Stimulated activated CD8-positive, alpha-beta memory T cell treated with anti-CD3 and anti-CD28 coated beads, Interleukin-7, amount 100 ng/mL, for 1 hour (primary cell): Measurements from ENCODE around the gene PARD3.
"Not testable (repeated sequence)": the region's sequence is repeated elsewhere in the genome, so short reads cannot be mapped to it uniquely, and the experiment has no call there.

Experiments
- DNase-seq, 2 donors: peaks; one replicate each; pipeline ENCODE4 v3.0.0-alpha.2; 2020; ENCODE audit warnings: low read depth in 2 of 2

PARD3 gene

DNA sequence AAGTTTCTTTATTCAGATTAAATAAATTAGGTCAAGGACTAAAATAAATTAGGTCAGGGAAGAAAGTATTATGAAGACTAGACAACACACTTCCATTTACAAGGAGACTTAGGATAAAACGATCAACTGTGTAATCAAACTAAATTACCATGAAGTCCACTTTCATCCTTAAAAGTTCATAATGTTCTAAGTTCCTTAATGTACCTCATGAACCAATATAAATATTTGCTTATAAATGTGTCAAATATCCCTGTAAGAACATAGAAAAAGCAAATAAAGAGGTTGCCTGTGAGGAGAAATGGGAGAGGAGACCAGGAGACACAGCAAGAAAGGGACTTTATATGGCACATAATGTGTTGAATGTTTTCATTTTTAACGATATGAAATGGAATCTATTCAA lies 345.6 kb downstream of the PARD3 start:
- DNase-seq, result no peak

DNA sequence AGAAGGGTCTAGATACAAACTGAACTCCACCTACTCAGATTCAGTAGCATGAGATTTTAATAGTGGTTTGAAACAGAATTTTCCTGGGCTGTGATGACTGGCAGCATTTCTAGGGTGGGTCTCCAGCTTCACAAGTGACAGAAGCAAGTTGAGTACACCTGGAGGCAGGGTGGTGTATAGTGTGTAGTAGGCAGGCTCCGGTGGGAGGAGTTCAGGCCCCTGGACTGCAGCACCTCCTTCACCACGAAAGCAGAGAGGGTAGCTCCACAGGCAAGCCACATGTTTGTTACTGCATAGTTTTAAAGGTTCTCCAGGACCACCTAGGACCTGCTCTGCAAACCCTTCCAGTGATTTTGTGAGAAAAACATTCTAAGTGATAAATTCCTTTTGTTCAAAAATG lies 347.2 kb downstream of the PARD3 start:
- DNase-seq, result no peak

DNA sequence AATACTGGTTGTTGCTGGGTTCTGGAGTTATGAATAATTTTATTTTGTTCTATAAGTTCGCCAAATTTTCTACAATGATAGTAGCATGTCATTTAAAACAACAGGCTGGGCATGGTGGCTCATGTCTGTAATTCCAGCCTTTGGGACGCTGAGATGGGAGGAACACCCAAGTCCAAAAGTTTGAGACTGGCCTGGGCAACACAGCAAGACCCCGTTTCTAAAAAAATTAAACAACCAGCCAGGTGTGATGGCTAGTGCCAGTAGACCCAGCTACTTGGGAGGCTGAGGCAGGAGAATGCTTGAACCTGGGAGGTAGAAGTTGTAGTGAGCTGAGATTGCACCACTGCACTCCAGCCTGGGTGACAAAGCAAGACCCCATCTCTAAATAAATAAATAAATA lies 347.7 kb downstream of the PARD3 start:
- no peak for DNase-seq

- no peak for DNase-seq
These were observed 349.4 kb downstream of the PARD3 start for GRCh38 chr10:34465678-34466077.

DNA sequence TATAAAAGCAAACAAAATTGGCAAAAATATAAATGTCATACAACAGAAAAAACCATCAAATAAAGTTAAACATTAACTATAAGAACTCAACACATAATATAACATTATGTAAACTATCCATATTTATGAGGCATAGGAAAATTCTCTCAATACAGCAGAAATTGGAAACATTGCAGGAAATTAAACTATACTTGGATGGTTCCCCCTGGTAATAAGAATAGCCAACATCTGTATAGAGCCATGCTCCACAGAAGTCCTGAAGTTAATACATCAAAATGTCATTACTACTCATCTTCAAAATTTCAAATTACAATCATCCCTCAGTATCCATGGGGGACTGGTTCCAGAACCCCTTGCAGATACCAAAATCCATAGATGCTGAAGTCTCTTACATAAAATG lies 350.5 kb downstream of the PARD3 start:
- DNase-seq, result no peak

GRCh38 chr10:34464000-34464399 lies 351.1 kb downstream of the PARD3 start:
- no peak for DNase-seq

- no peak for DNase-seq
These were observed 352.1 kb downstream of the PARD3 start for GRCh38 chr10:34462993-34463392.

- no peak for DNase-seq
These were observed 353.0 kb downstream of the PARD3 start for GRCh38 chr10:34462056-34462455.

DNA sequence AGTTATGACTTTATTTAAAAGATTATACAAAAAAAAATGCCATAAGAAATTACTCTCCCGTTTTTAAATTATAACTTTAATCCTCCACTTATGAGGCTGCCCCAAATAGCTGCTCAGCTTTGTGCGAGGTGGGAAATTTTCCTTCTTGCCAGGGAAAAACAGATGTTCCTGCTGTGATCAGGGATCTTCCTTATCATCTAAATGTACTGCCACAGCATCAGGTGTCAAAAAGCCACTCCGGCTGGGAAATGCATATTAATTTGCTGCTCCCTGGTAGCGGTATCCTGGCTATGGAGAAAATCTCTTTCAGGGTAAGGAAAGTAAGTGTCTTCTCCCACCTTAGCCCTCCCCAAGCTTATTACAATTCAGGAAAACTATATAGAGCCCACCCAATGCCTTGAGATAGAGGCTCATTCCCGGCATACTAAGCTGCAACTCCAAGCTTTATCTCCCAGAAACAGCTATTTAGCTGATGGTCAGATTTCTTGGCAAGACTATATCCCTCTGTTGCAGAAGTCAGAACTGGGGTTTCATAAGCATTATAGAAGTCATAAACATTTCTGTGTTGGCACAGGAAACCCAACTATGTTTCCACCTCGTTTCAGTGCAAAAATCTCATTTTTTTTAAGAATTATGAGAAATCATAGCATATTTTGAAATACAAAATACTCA lies 360.4 kb downstream of the PARD3 start:
- no peak for DNase-seq

DNA sequence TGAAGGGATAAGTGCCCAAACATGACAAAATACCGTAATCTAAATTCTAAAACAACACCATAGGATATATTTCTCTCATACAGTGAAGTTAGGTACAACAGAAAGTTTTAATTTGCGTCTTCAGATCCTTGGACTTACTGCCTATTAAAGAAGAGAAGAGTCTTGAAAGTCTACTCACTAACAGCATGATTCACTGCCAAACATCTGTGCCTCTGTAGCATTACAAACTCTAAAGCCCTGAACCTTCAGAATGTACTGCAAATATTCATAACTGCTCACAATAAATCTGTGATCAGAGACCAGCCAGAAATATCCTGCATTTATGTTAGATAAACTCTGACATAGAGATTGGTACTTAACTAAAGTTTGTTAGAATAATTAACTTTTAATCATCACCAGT lies 365.3 kb downstream of the PARD3 start:
- no peak for DNase-seq

DNA sequence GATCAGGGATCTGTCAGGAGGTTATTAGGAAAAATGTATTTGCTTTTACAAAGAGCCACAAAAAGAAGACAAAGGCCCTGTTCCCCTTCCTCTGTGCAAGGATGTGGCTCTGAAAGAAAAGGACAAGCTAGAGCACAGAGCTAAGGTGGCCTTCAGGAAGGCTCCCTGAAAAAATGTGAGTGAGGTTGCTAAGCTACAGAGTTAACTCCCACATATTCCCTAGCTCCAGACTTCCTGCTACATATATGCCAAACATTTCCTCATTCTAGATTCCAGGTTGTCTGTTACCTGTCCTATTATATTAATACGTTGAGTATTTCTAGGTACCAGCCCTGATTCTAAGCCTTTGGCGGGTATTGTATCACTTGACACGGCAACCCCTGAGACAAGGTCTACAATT lies 369.0 kb downstream of the PARD3 start:
- no peak for DNase-seq

GRCh38 chr10:34444223-34445183 lies 370.6 kb downstream of the PARD3 start:
- DNase-seq, result no peak

DNA sequence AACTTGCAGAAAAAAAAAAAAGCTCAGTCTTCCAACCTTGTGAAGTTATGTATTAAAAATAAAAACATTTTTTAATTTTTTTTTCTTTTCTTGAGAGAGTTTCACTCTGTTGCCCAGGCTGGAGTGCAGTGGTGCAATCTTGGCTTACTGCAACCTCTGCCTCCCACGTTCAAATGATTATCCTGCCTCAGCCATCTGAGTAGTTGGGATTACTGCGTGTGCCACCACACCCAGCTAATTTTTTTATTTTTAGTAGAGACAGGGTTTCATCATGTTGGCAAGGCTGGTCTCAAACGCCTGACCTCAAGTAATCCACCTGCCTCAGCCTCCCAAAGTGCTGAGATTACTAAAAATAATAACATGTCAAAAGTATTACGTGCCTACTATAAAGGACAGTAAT lies 375.7 kb downstream of the PARD3 start:
- DNase-seq, result not testable (repeated sequence)

DNA sequence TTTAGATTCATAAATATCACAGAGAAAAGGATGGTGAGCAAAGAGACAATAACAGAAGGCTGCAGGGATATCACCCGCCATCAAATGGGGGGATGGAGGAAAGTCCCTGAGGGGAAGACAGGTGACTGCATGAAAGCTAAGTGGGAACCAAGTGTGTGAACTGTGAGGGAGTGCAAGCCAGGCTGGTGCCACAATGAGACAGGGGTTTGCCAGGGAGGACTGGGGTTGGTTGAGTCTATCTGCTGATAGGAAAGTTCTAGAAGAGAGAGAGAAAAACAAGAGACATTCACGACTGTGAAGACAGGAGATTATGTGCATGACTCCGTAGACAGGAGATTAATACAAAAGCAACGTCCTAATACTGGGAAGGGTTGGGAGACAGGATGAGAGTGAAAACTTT lies 376.4 kb downstream of the PARD3 start:
- no peak for DNase-seq

DNA sequence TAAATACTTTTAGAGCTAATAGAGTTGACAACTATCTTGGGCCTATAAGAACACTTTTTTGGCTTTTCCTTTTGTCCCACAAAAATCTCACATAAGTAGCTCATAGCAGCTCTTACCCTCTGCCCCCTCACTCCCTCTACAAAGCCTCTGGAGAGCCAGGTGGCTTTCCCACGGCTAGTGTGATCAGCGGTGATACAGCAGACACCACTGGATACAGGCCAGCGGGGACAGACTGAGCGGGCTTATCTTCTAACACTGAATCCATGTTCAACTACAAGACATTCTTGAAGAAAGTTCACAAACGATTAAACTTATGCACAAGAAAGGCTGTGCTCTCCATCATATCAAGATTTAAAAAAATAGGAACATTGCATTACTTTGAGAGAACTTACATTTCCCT lies 377.2 kb downstream of the PARD3 start:
- DNase-seq, result no peak

DNA sequence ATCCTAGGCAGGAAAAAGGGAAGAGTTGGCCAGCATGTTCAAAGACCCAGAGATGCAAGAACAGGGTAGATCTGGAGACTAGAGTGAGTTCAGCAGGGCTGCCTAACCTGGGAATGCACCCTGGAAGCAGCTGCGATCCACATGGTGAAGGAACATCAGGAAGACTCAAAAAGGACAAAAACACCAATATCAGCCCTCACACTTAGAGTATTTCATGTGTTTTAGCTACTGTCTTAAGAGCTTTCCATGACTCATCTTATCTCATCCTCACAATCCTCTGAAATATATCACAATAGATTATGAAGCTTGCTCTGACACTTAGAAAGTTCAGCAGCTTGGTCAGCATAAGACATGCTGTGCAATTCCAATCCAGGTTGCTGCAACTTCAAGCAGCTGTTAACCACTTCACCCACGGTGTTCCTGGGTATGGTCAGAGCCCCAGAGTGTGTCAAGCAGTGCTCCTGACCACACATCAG lies 380.9 kb downstream of the PARD3 start:
- DNase-seq, result no peak

- DNase-seq, result no peak
These were observed 381.6 kb downstream of the PARD3 start for GRCh38 chr10:34433241-34434076.

GRCh38 chr10:34432589-34432988 lies 382.5 kb downstream of the PARD3 start:
- no peak for DNase-seq

GRCh38 chr10:34430685-34431084 lies 384.4 kb downstream of the PARD3 start:
- no peak for DNase-seq

DNA sequence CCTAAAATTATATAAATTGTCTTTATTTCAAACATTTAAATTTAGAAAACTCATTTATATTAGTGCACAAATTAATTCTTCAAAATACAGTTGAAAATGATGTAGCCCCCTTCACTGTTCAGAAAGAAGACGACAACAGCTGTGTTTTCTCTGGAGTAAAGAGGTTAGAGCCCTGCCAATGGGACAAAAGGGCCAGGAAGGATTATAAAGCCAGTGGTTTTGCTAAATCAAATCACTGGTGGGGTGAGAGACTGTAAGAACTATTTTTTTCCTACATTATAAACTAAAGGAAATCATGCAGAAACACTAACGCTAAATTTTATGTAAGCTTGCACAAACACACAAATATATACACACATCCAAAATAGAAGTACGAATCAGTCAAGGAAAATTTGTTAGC lies 386.6 kb downstream of the PARD3 start:
- no peak for DNase-seq

DNA sequence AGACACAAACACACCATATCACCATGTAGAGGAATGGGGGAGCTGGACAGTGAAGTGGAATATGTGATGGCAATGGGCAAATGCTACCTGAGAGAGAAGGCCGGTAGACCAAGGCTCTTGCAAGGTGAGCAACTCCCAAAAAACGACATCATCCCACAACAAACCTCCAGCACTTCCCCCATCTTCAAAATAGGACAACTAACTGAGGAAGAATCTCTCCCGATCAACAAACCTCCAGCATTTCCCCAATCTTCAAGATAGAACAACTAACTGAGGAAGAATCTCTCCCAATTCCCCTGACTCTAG lies 387.2 kb downstream of the PARD3 start:
- no peak for DNase-seq

GRCh38 chr10:34427158-34427910 lies 387.8 kb downstream of the PARD3 start:
- not testable (repeated sequence) for DNase-seq
